Left colon (tissue), 2 donors: ENCODE measurements around the gene ACTL9. TPM values are rescaled to one million over a fixed set of nuclear protein-coding genes. Genes with fewer than 3 reads are reported as not detected.
"Not testable (repeated sequence)": the region's sequence is repeated elsewhere in the genome, so short reads cannot be mapped to it uniquely, and the experiment has no call there.

Experiments used
- ATAC-seq: fragments of 200-7000 bp; cut with Tn5 transposase; one replicate; pipeline ENCODE4 v1.9.1; 2020; ENCODE audit warnings: mild to moderate bottlenecking, moderate library complexity
- DNase-seq, 2 donors: peaks; one replicate each; pipeline ENCODE4 v3.0.0-alpha.2; 2020
- intact Hi-C, 2 donors: fragments of 100-400 bp; cut with DNase I in 1 of 2; cut with micrococcal nuclease in 1 of 2; formaldehyde crosslinking; loops; one replicate each; pipeline versions ENCODE4 v1.11.2 to v1.14.0; 2022; cut with DNase I, micrococcal nuclease
- long read RNA-seq: library from polyadenylated mRNA; unstranded; transcript quantifications from one replicate; pipeline ENCODE4 v2.0.0, GENCODE V29; 2021
- total RNA-seq, 2 donors: library from RNA; stranded (reverse); fragmentation: NEBNext Ultra II Directional; extraction: Animal tissue kit (Norgen Biotek cat#: 25700); gene quantifications; one replicate each; pipeline ENCODE4 v1.2.1, GENCODE V29; 2021
- donor health status: DM: no; HTN: no; CAD: no.
- donor health status: DM: yes; HTN: yes; CAD: no.

ACTL9 gene
- not detected for total RNA-seq
- long read RNA-seq = 0 reads

GRCh38 chr19:8698433-8699063 is at the start of gene ACTL9:
ACTL9 (minus strand) TSS chr19:8698795; CDS start chr19:8698701, 94 bp downstream.
- DNase-seq = no peak
- intact Hi-C loops = no loop called here
- ATAC-seq = no peak

GRCh38 chr19:8739291-8740065 is 40.9 kb upstream of the ACTL9 start:
- ATAC-seq, intact Hi-C loops, DNase-seq: not testable (repeated sequence)

- no peak for ATAC-seq
- intact Hi-C loops = no loop called here
Observed at GRCh38 chr19:8738377-8738776, 39.8 kb upstream of the ACTL9 start.

GRCh38 chr19:8731428-8732169 is 33.0 kb upstream of the ACTL9 start:
- ATAC-seq = no peak
- intact Hi-C loops = no loop called here
- no peak for DNase-seq

More at GRCh38 chr19:8738377-8738776, 39.8 kb upstream of the ACTL9 start:
- no peak for DNase-seq

GRCh38 chr19:8724276-8724675 is 25.7 kb upstream of the ACTL9 start:
- intact Hi-C loops = no loop called here
- no peak for DNase-seq
- ATAC-seq = no peak

GRCh38 chr19:8722032-8722431 is 23.4 kb upstream of the ACTL9 start:
- ATAC-seq = no peak
- intact Hi-C loops = no loop called here
- no peak for DNase-seq

GRCh38 chr19:8721334-8721733 is 22.7 kb upstream of the ACTL9 start, which contains the start of gene OR2Z1:
OR2Z1 (plus strand) TSS chr19:8721634; CDS start chr19:8731029, 9,395 bp downstream.
- ATAC-seq (no peak), DNase-seq (no peak)
- intact Hi-C loops = no loop called here

- DNase-seq, intact Hi-C loops, ATAC-seq: not testable (repeated sequence)
Observed at GRCh38 chr19:8710337-8710736, 11.7 kb upstream of the ACTL9 start.

GRCh38 chr19:8705742-8706141 is 7.1 kb upstream of the ACTL9 start:
- intact Hi-C loops = no loop called here
- DNase-seq = no peak
- no peak for ATAC-seq

- intact Hi-C loops, DNase-seq, ATAC-seq: not testable (repeated sequence)
Observed at GRCh38 chr19:8705304-8705703, 6.7 kb upstream of the ACTL9 start.

- ATAC-seq (no peak), DNase-seq (no peak)
- intact Hi-C loops = no loop called here
Observed at GRCh38 chr19:8703223-8703622, 4.6 kb upstream of the ACTL9 start.

- ATAC-seq (no peak), DNase-seq (no peak)
- intact Hi-C loops = no loop called here
Observed at GRCh38 chr19:8702350-8702749, 3.8 kb upstream of the ACTL9 start.

- no peak for ATAC-seq
- intact Hi-C loops = no loop called here
- no peak for DNase-seq
Observed at GRCh38 chr19:8700956-8701355, 2.4 kb upstream of the ACTL9 start.

- intact Hi-C loops = no loop called here
- ATAC-seq (no peak), DNase-seq (no peak)
Observed at GRCh38 chr19:8699908-8700307, 1.3 kb upstream of the ACTL9 start.

GRCh38 chr19:8697671-8698432 is 743 bp downstream of the ACTL9 start:
- ATAC-seq (no peak), DNase-seq (no peak)
- intact Hi-C loops = no loop called here

- DNase-seq (no peak), ATAC-seq (no peak)
- intact Hi-C loops = no loop called here
Observed at GRCh38 chr19:8696993-8697392, 1.6 kb downstream of the ACTL9 start.

GRCh38 chr19:8695911-8696310 is 2.7 kb downstream of the ACTL9 start:
- intact Hi-C loops = no loop called here
- DNase-seq (no peak), ATAC-seq (no peak)

- intact Hi-C loops = no loop called here
- ATAC-seq (no peak), DNase-seq (no peak)
Observed at GRCh38 chr19:8695501-8695900, 3.1 kb downstream of the ACTL9 start.
